Tibial nerve (tissue), 4 donors: ENCODE results near the gene ALOX15B. TPM values are rescaled to one million over a fixed set of nuclear protein-coding genes. Genes with fewer than 3 reads are reported as not detected.

ENCODE experiments used
- DNase-seq, 2 donors: peaks; one replicate each; pipeline ENCODE4 v3.0.0-alpha.2; 2019; ENCODE audit warnings: low spot score in 2 of 2
- H3K27ac ChIP-seq, 4 donors: fragments of 200-600 bp; sonication (generic) in 3 of 4; one replicate each; pipeline ENCODE4 v1.5.1; 2017 to 2019; ENCODE audit warnings: mild to moderate bottlenecking in 1 of 4
- H3K27me3 ChIP-seq, 2 donors: fragments of 200-600 bp; sonication (generic) in 1 of 2; one replicate each; pipeline versions ENCODE4 v1.5.1 to v1.6.0; 2017 to 2019
- H3K36me3 ChIP-seq, 3 donors: fragments of 200-600 bp; sonication (generic); one replicate each; pipeline ENCODE4 v1.5.1; 2018 to 2019
- H3K4me1 ChIP-seq, 4 donors: fragments of 200-600 bp; sonication (generic) in 3 of 4; one replicate each; pipeline ENCODE4 v1.5.1; 2017 to 2019
- H3K4me3 ChIP-seq, 4 donors: fragments of 200-600 bp; sonication (generic) in 3 of 4; one replicate each; pipeline ENCODE4 v1.5.1; 2017 to 2019; ENCODE audit warnings: mild to moderate bottlenecking in 1 of 4, moderate library complexity in 1 of 4
- H3K9me3 ChIP-seq, 4 donors: fragments of 200-600 bp; sonication (generic) in 3 of 4; one replicate each; pipeline ENCODE4 v1.5.1; 2017 to 2019
- CTCF ChIP-seq, 5 experiments: fragments of 200-600 bp in 3 of 5; fragments of 450-650 bp in 2 of 5; sonication (generic) in 3 of 5; IDR thresholded peaks; one replicate each; pipeline ENCODE4 v1.5.1; 2016 to 2019; ENCODE audit warnings: antibody characterized with exemption in 5 of 5, mild to moderate bottlenecking in 3 of 5, moderate library complexity in 2 of 5
- EP300 ChIP-seq, 2 donors: sonication (generic); formaldehyde crosslinking; IDR thresholded peaks; one replicate each; pipeline ENCODE4 v1.6.1; 2017; ENCODE audit warnings: antibody characterized with exemption in 2 of 2, mild to moderate bottlenecking in 1 of 2
- POLR2A ChIP-seq, 2 donors: fragments of 450-650 bp; IDR thresholded peaks; one replicate each; pipeline ENCODE4 v1.6.1; 2017; ENCODE audit warnings: antibody characterized with exemption in 2 of 2, mild to moderate bottlenecking in 2 of 2, moderate library complexity in 2 of 2
- WGBS, 2 donors: methylation state at CpG; one replicate each; pipeline ENCODE4 v1.1.5; 2018; 5-methylcytosine and 5-hydroxymethylcytosine counted together
- total RNA-seq, 4 donors: library from RNA; depleted of rRNA; stranded (reverse); fragments of >200 nt; gene quantifications; one replicate each; pipeline ENCODE4 v1.1.0, GENCODE V29; 2016

Gene ALOX15B
- total RNA-seq, 4 donors from 2014 or later: 3.8 to 22.8 (median 9.3) TPM

GRCh38 chr17:8016632-8017424 lies 22.0 kb upstream of the ALOX15B start:
- Histone ChIP-seq H3K9me3 (no peaks in the 10 kb centered on the region), H3K36me3 (no peaks in the 10 kb centered on the region), H3K4me1 (peaks cover 0 to 15% (median 8%) of the 10 kb centered on the region in 4 donors), H3K27ac (peak overlapping the region in 1 of 4 donors; percentile 19), H3K27me3 (peaks cover 0 to 53% of the 10 kb centered on the region in 2 donors), H3K4me3 (peak overlapping the region in 3 of 4 donors; percentile 27 to 46 (median 39))
- TF ChIP-seq CTCF (IDR thresholded peaks at IDR 0.05) (peak; percentile 29 to 67 (median 41)), POLR2A (IDR thresholded peaks at IDR 0.05) (no peak), EP300 (IDR thresholded peaks at IDR 0.05) (peak in 1 of 2 donors; percentile 27)
- DNase-seq: peak in 1 of 2 donors; percentile 54
- WGBS, 2 donors: 23 to 28% methylated on average over 10 to 12 of the region's 12 CpGs

- no peak for DNase-seq
- H3K27ac ChIP-seq: no peak overlapping the region
- 83% methylated on average over 3 of the region's 3 CpGs for WGBS, 2 donors
- TF ChIP-seq EP300 (IDR thresholded peaks at IDR 0.05): no peak
- TF ChIP-seq CTCF (IDR thresholded peaks at IDR 0.05): no peak
- TF ChIP-seq POLR2A (IDR thresholded peaks at IDR 0.05): no peak
- H3K27me3 ChIP-seq: peaks cover 0 to 40% of the 10 kb centered on the region in 2 donors
- peaks cover 0 to 15% (median 8%) of the 10 kb centered on the region in 4 donors for H3K4me1 ChIP-seq
- no peaks in the 10 kb centered on the region for H3K9me3 ChIP-seq
- H3K36me3 ChIP-seq: no peaks in the 10 kb centered on the region
- H3K4me3 ChIP-seq: no peak overlapping the region
These were observed 20.4 kb upstream of the ALOX15B start for GRCh38 chr17:8018436-8018835.

GRCh38 chr17:8019166-8019565 lies 19.7 kb upstream of the ALOX15B start:
- H3K27ac ChIP-seq: no peak overlapping the region
- no peaks in the 10 kb centered on the region for H3K36me3 ChIP-seq
- no peak for DNase-seq
- 46 to 59% methylated on average over 5 of the region's 5 CpGs for WGBS, 2 donors
- TF ChIP-seq POLR2A (IDR thresholded peaks at IDR 0.05) (no peak), EP300 (IDR thresholded peaks at IDR 0.05) (no peak), CTCF (IDR thresholded peaks at IDR 0.05) (no peak)
- no peak overlapping the region for H3K4me3 ChIP-seq
- peaks cover 0 to 33% of the 10 kb centered on the region in 2 donors for H3K27me3 ChIP-seq
- H3K4me1 ChIP-seq: peaks cover 0 to 15% (median 8%) of the 10 kb centered on the region in 4 donors
- no peaks in the 10 kb centered on the region for H3K9me3 ChIP-seq

- Histone ChIP-seq H3K27ac (no peak overlapping the region), H3K9me3 (no peaks in the 10 kb centered on the region), H3K4me1 (peaks cover 0 to 15% (median 8%) of the 10 kb centered on the region in 4 donors), H3K4me3 (no peak overlapping the region), H3K36me3 (no peaks in the 10 kb centered on the region), H3K27me3 (peaks cover 0 to 25% of the 10 kb centered on the region in 2 donors)
- no peak for DNase-seq
- TF ChIP-seq EP300 (IDR thresholded peaks at IDR 0.05): no peak
- no peak for TF ChIP-seq CTCF (IDR thresholded peaks at IDR 0.05)
- TF ChIP-seq POLR2A (IDR thresholded peaks at IDR 0.05): no peak
- 78 to 85% methylated on average over 16 of the region's 16 CpGs for WGBS, 2 donors
These were observed 18.9 kb upstream of the ALOX15B start for GRCh38 chr17:8019665-8020650.
